Prostate gland (tissue), 2 donors: ENCODE data around the gene RPL22L1. TPM values are rescaled to one million over a fixed set of nuclear protein-coding genes. Genes with fewer than 3 reads are reported as not detected.
"Not testable (repeated sequence)": the region's sequence is repeated elsewhere in the genome, so short reads cannot be mapped to it uniquely, and the experiment has no call there.

Source experiments
- DNase-seq: peaks from one replicate; pipeline ENCODE4 v3.0.0-alpha.2; 2019; ENCODE audit warnings: low spot score
- H3K27ac ChIP-seq, 2 donors: fragments of 200-600 bp; sonication (generic); 2 replicates each; pipeline ENCODE4 v1.5.1; 2017 to 2019
- H3K27me3 ChIP-seq: fragments of 200-600 bp; sonication (generic); replicated peaks from 2 replicates; pipeline ENCODE4 v1.5.1; 2019; ENCODE audit not compliant: insufficient read depth
- H3K36me3 ChIP-seq, 2 donors: fragments of 200-600 bp; sonication (generic); 1 replicate in 1 of 2; 2 replicates in 1 of 2; pipeline versions ENCODE4 v1.5.1 to v1.8.1; 2017 to 2019
- H3K4me1 ChIP-seq: fragments of 200-600 bp; sonication (generic); replicated peaks from 2 replicates; pipeline ENCODE4 v1.5.1; 2019
- H3K4me3 ChIP-seq, 2 donors: fragments of 200-600 bp; sonication (generic); 2 replicates each; pipeline ENCODE4 v1.5.1; 2017 to 2019
- H3K9me3 ChIP-seq: fragments of 200-600 bp; sonication (generic); 2 replicates; pipeline ENCODE4 v1.5.1; 2017
- CTCF ChIP-seq, 4 experiments: fragments of 200-600 bp in 2 of 4; fragments of 450-650 bp in 2 of 4; sonication (generic) in 2 of 4; IDR thresholded peaks; 1 replicate in 3 of 4; 2 replicates in 1 of 4; pipeline ENCODE4 v1.5.1; 2016 to 2019; ENCODE audit warnings: antibody characterized with exemption in 4 of 4, mild to moderate bottlenecking in 2 of 4, moderate library complexity in 2 of 4
- POLR2A ChIP-seq: fragments of 450-650 bp; IDR thresholded peaks from one replicate; pipeline ENCODE4 v1.6.1; 2016; ENCODE audit warnings: antibody characterized with exemption, mild to moderate bottlenecking
- POLR2AphosphoS5 ChIP-seq: sonication (generic); formaldehyde crosslinking; IDR thresholded peaks from one replicate; pipeline ENCODE4 v1.6.1; 2017; ENCODE audit warnings: antibody characterized with exemption
- WGBS: methylation state at CpG from one replicate; pipeline ENCODE4 v1.1.5; 2018; 5-methylcytosine and 5-hydroxymethylcytosine counted together
- intact Hi-C: fragments of 100-400 bp; cut with DNase I; formaldehyde crosslinking; loops from one replicate; pipeline ENCODE4 v1.14.2; 2022
- total RNA-seq, 2 donors: library from RNA; depleted of rRNA; stranded (reverse); fragments of >200 nt; gene quantifications; one replicate each; pipeline ENCODE4 v1.1.0, GENCODE V29; 2016

RPL22L1 gene
- total RNA-seq, 2 donors from 2014 or later: 17.8 to 60.8 TPM

GRCh38 chr3:170829546-170830272, 40.3 kb downstream of the RPL22L1 start:
- no peaks in the 10 kb centered on the region for H3K36me3 ChIP-seq
- intact Hi-C loops: no loop called here
- H3K4me1 ChIP-seq: no peaks in the 10 kb centered on the region
- 72% methylated on average over 9 of the region's 9 CpGs for WGBS
- no peak for DNase-seq
- H3K9me3 ChIP-seq: no peaks in the 10 kb centered on the region
- no peak overlapping the region for H3K27ac ChIP-seq
- H3K27me3 ChIP-seq: no peaks in the 10 kb centered on the region
- TF ChIP-seq CTCF (IDR thresholded peaks at IDR 0.05) (no peak), POLR2AphosphoS5 (no peak), POLR2A (no peak)
- H3K4me3 ChIP-seq: no peak overlapping the region

GRCh38 chr3:170826047-170826446, 43.9 kb downstream of the RPL22L1 start:
- no peak for DNase-seq
- no peaks in the 10 kb centered on the region for H3K9me3 ChIP-seq
- no peaks in the 10 kb centered on the region for H3K27me3 ChIP-seq
- intact Hi-C loops: no loop called here
- 66% methylated on average over 2 of the region's 2 CpGs for WGBS
- no peak overlapping the region for H3K27ac ChIP-seq
- H3K36me3 ChIP-seq: no peaks in the 10 kb centered on the region
- H3K4me1 ChIP-seq: no peaks in the 10 kb centered on the region
- H3K4me3 ChIP-seq: no peak overlapping the region
- TF ChIP-seq POLR2A (no peak), CTCF (IDR thresholded peaks at IDR 0.05) (no peak), POLR2AphosphoS5 (no peak)

- DNase-seq, intact Hi-C loops, H3K4me3 ChIP-seq, H3K4me1 ChIP-seq, H3K27ac ChIP-seq, H3K9me3 ChIP-seq, H3K27me3 ChIP-seq, H3K36me3 ChIP-seq: not testable (repeated sequence)
- WGBS: 78% methylated on average over 2 of the region's 2 CpGs
Measured at GRCh38 chr3:170823562-170823961, 46.4 kb downstream of the RPL22L1 start.

- H3K4me1 ChIP-seq, DNase-seq, H3K27ac ChIP-seq, H3K4me3 ChIP-seq, H3K9me3 ChIP-seq, H3K36me3 ChIP-seq, H3K27me3 ChIP-seq: not testable (repeated sequence)
- intact Hi-C loops: loop anchor here (10.0 kb wide), 1 partner anchor 504 kb away; no protein-coding TSS in a partner anchor
- 63% methylated on average over 1 of the region's 1 CpG for WGBS
Measured at GRCh38 chr3:170818325-170818724, 51.7 kb downstream of the RPL22L1 start.

GRCh38 chr3:170817471-170817870, 52.5 kb downstream of the RPL22L1 start:
- 94% methylated on average over 2 of the region's 2 CpGs for WGBS
- intact Hi-C loops: loop anchor here (10.0 kb wide), 1 partner anchor 503 kb away; no protein-coding TSS in a partner anchor
- DNase-seq: not testable (repeated sequence)

GRCh38 chr3:170816841-170817240, 53.2 kb downstream of the RPL22L1 start:
- TF ChIP-seq CTCF (IDR thresholded peaks at IDR 0.05): no peak
- no peak for TF ChIP-seq POLR2A
- Histone ChIP-seq H3K36me3 (no peaks in the 10 kb centered on the region), H3K9me3 (no peaks in the 10 kb centered on the region), H3K27me3 (no peaks in the 10 kb centered on the region), H3K4me3 (no peak overlapping the region), H3K27ac (no peak overlapping the region), H3K4me1 (no peaks in the 10 kb centered on the region)
- 69% methylated on average over 2 of the region's 2 CpGs for WGBS
- no peak for DNase-seq
- intact Hi-C loops: loop anchor here (10.0 kb wide), 1 partner anchor 502 kb away; no protein-coding TSS in a partner anchor

More at GRCh38 chr3:170817471-170817870, 52.5 kb downstream of the RPL22L1 start:
- not testable (repeated sequence) for H3K27ac ChIP-seq, H3K4me1 ChIP-seq, H3K4me3 ChIP-seq, H3K9me3 ChIP-seq, H3K27me3 ChIP-seq, H3K36me3 ChIP-seq
